ENCODE measurements around the gene CLIC3.

GRCh38 chr9:137021568-137021978 lies 25.2 kb upstream of the CLIC3 start:
- TF ChIP-seq CTCF (IDR thresholded peaks at IDR 0.05) (no peak), EZH2phosphoT487 (IDR thresholded peaks at IDR 0.05) (no peak)
